Testis (tissue), 2 donors: ENCODE measurements around the gene OSBPL5.

Experiments used
- CTCF ChIP-seq, 3 experiments: fragments of 450-650 bp in 2 of 3; fragments of 200-600 bp in 1 of 3; sonication (generic) in 1 of 3; IDR thresholded peaks; one replicate each; pipeline ENCODE4 v1.5.1; 2016 to 2019; ENCODE audit warnings: antibody characterized with exemption in 3 of 3, mild to moderate bottlenecking in 2 of 3, moderate library complexity in 1 of 3
- POLR2A ChIP-seq: fragments of 450-650 bp; IDR thresholded peaks from one replicate; pipeline ENCODE4 v1.6.1; 2017; ENCODE audit warnings: antibody characterized with exemption, mild to moderate bottlenecking, moderate library complexity

DNA sequence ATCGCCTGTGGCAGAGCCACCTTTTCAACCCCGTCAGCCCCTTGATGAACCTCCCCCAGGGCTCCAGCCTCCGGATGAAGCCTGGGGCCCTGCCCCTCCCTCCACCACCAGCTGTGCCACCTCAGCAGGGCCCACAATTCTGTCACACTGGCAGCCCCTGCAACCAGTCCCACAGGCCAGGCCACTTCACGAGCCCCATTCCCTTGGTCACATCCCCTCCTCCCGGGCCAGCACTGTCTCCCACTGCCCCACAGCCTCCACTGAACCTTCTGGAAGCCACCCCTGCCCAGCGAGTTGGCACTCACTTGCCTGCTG lies 19.9 kb downstream of the OSBPL5 start:
- TF ChIP-seq CTCF (IDR thresholded peaks at IDR 0.05) (no peak), POLR2A (no peak)
